ENCODE measurements around the gene NANOS3. TPM values are rescaled to one million over a fixed set of nuclear protein-coding genes. Genes with fewer than 3 reads are reported as not detected.

NANOS3 gene
- total and polyA plus RNA-seq, 4 donors: not detected

- H3K36me3 ChIP-seq (ENCODE audit: control insufficient read depth in 4 of 4, insufficient read depth in 3 of 4, low read depth in 1 of 4, low read length in 3 of 4): peaks cover 0 to 18% (median 10%) of the 10 kb centered on the region in 4 donors
- no peak overlapping the region for H3K27ac ChIP-seq (ENCODE audit: low read depth in 1 of 2, low read length in 2 of 2)
- H3K4me1 ChIP-seq (ENCODE audit: control insufficient read depth in 4 of 4, insufficient read depth in 4 of 4, low read length in 3 of 4): peaks cover 5 to 21% (median 10%) of the 10 kb centered on the region in 4 donors
- no peaks in the 10 kb centered on the region for H3K27me3 ChIP-seq (ENCODE audit: control insufficient read depth in 4 of 4, insufficient read depth in 4 of 4, low read length in 3 of 4)
- DNase-seq (ENCODE audit: low spot score): no peak
- no peaks in the 10 kb centered on the region for H3K9me3 ChIP-seq (ENCODE audit: control insufficient read depth in 4 of 4, low read length in 3 of 4)
- WGBS: 50% methylated on average over 3 of the region's 3 CpGs
- TF ChIP-seq HNF4A (conservative IDR thresholded peaks at IDR 0.05): peak; percentile 19 to 57
- TF ChIP-seq EGR1 (IDR thresholded peaks at IDR 0.05; ENCODE audit: low read depth in 2 of 2): no peak
- peak in 1 of 2 donors; percentile 28 for TF ChIP-seq RXRA (IDR thresholded peaks at IDR 0.05)
- H3K4me3 ChIP-seq (ENCODE audit: low read depth in 1 of 3, low read length in 3 of 3): no peak overlapping the region
- no peak overlapping the region for H3K9ac ChIP-seq (ENCODE audit: low read depth in 1 of 2, low read length in 2 of 2)
Observed at GRCh38 chr19:13914777-13915176, 37.8 kb downstream of the NANOS3 start.

GRCh38 chr19:13917888-13918406 is 41.0 kb downstream of the NANOS3 start:
- TF ChIP-seq REST (IDR thresholded peaks at IDR 0.05) (no peak), GABPA (IDR thresholded peaks at IDR 0.05 in 1 of 2, conservative IDR thresholded peaks at IDR 0.05 in 1 of 2) (peak in 1 of 2 donors; percentile 58), SP1 (IDR thresholded peaks at IDR 0.05) (peak; percentile 37), EGR1 (IDR thresholded peaks at IDR 0.05; ENCODE audit: low read depth in 2 of 2) (peak in 1 of 2 donors; percentile 56), RAD21 (IDR thresholded peaks at IDR 0.05) (no peak), RXRA (IDR thresholded peaks at IDR 0.05) (peak in 1 of 2 donors; percentile 74), HNF4A (conservative IDR thresholded peaks at IDR 0.05) (peak; percentile 8 to 56), YY1 (IDR thresholded peaks at IDR 0.05) (peak; percentile 44)
- Histone ChIP-seq H3K27me3 (ENCODE audit: control insufficient read depth in 4 of 4, insufficient read depth in 4 of 4, low read length in 3 of 4) (no peaks in the 10 kb centered on the region), H3K9ac (ENCODE audit: low read depth in 1 of 2, low read length in 2 of 2) (no peak overlapping the region), H3K36me3 (ENCODE audit: control insufficient read depth in 4 of 4, insufficient read depth in 3 of 4, low read depth in 1 of 4, low read length in 3 of 4) (peaks cover 13 to 33% (median 18%) of the 10 kb centered on the region in 4 donors), H3K4me1 (ENCODE audit: control insufficient read depth in 4 of 4, insufficient read depth in 4 of 4, low read length in 3 of 4) (peaks cover 0 to 8% (median 2%) of the 10 kb centered on the region in 4 donors), H3K27ac (ENCODE audit: low read depth in 1 of 2, low read length in 2 of 2) (peak overlapping the region; percentile 66 to 77), H3K4me3 (ENCODE audit: low read depth in 1 of 3, low read length in 3 of 3) (no peak overlapping the region), H3K9me3 (ENCODE audit: control insufficient read depth in 4 of 4, low read length in 3 of 4) (peaks cover 0 to 5% (median under 1%) of the 10 kb centered on the region in 4 donors)
- 45% methylated on average over 14 of the region's 14 CpGs for WGBS
- DNase-seq (ENCODE audit: low spot score): no peak

GRCh38 chr19:13918726-13919411 is 41.9 kb downstream of the NANOS3 start:
- Histone ChIP-seq H3K36me3 (ENCODE audit: control insufficient read depth in 4 of 4, insufficient read depth in 3 of 4, low read depth in 1 of 4, low read length in 3 of 4) (peaks cover 17 to 35% (median 21%) of the 10 kb centered on the region in 4 donors), H3K27ac (ENCODE audit: low read depth in 1 of 2, low read length in 2 of 2) (peak overlapping the region in 1 of 2 donors; percentile 12), H3K4me1 (ENCODE audit: control insufficient read depth in 4 of 4, insufficient read depth in 4 of 4, low read length in 3 of 4) (peaks cover 0 to 8% (median 2%) of the 10 kb centered on the region in 4 donors), H3K9ac (ENCODE audit: low read depth in 1 of 2, low read length in 2 of 2) (no peak overlapping the region), H3K4me3 (ENCODE audit: low read depth in 1 of 3, low read length in 3 of 3) (no peak overlapping the region), H3K27me3 (ENCODE audit: control insufficient read depth in 4 of 4, insufficient read depth in 4 of 4, low read length in 3 of 4) (no peaks in the 10 kb centered on the region), H3K9me3 (ENCODE audit: control insufficient read depth in 4 of 4, low read length in 3 of 4) (peaks cover 0 to 5% (median under 1%) of the 10 kb centered on the region in 4 donors)
- no peak for DNase-seq (ENCODE audit: low spot score)
- no peak for TF ChIP-seq RXRA (IDR thresholded peaks at IDR 0.05)
- TF ChIP-seq FOXA1 (IDR thresholded peaks at IDR 0.05): no peak
- no peak for TF ChIP-seq ZBTB33 (IDR thresholded peaks at IDR 0.05)
- TF ChIP-seq HNF4G (IDR thresholded peaks at IDR 0.05): no peak
- no peak for TF ChIP-seq GABPA (IDR thresholded peaks at IDR 0.05 in 1 of 2, conservative IDR thresholded peaks at IDR 0.05 in 1 of 2)
- no peak for TF ChIP-seq MAX (IDR thresholded peaks at IDR 0.05)
- TF ChIP-seq REST (IDR thresholded peaks at IDR 0.05): no peak
- TF ChIP-seq ATF3 (IDR thresholded peaks at IDR 0.05): no peak
- no peak for TF ChIP-seq NR2F2 (IDR thresholded peaks at IDR 0.05)
- no peak for TF ChIP-seq JUND (IDR thresholded peaks at IDR 0.05)
- TF ChIP-seq RAD21 (IDR thresholded peaks at IDR 0.05): no peak
- no peak for TF ChIP-seq HNF4A (conservative IDR thresholded peaks at IDR 0.05)
- TF ChIP-seq TAF1 (conservative IDR thresholded peaks at IDR 0.05): no peak
- no peak for TF ChIP-seq EGR1 (IDR thresholded peaks at IDR 0.05; ENCODE audit: low read depth in 2 of 2)
- no peak for TF ChIP-seq YY1 (IDR thresholded peaks at IDR 0.05)
- 93% methylated on average over 34 of the region's 34 CpGs for WGBS

Data from liver (tissue), 9 donors.